NCI-H748 treated with DMSO at 0.1 percent for 48 hours (cell line): ENCODE measurements around the gene GSN.

Experiments
- DNase-seq: peaks from one replicate; lab custom pipeline; 2025; lab: John Stamatoyannopoulos, UW

Gene GSN

DNA sequence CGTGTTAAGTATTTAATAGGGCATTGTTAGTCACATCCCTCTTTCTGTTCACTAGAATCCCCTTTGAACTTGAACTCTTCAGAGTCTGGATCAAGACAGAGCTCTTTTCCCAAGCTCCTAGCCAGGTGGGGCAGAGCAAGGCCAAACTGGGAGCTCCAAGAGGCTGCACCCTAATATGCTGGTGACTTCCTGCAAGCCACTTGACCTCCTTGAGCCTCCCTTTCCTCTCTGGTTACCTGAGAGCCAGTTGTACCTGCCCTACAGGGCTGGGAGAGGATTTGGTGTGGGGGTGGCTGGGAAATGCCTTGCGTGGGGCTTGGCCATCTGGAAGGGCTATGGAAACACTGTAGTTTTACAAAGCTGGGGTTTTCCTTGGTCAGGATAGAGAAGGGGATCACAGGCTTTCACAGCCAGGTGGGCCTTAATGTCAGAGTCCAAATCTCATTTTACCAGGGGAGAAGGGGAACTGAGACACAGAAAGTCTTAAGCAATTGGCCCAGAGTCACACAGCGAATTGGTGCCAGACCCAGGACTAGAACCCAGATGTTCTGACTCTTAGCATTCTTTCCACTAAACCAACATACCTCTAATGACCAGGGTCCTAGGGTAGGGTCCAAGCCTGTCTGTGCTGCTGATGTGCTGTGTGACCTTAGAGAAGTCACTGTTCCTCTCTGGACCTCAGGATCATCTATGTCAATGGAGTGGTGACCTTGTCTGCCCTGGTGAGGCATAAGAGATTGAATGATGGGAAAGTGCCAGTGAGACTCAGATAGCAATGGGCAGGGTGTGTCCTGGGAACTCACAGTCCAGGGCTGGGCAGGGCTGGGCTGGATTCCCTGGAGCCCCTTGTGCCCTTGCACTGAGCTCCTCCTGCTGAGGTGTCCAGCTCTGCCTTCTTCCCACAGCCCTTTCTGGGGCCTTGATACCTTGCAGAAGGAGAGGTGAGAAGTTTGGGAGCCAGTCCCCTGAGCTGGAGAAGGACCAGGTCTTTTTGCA, 35.8 kb downstream of the GSN start:
- no peak for DNase-seq

DNA sequence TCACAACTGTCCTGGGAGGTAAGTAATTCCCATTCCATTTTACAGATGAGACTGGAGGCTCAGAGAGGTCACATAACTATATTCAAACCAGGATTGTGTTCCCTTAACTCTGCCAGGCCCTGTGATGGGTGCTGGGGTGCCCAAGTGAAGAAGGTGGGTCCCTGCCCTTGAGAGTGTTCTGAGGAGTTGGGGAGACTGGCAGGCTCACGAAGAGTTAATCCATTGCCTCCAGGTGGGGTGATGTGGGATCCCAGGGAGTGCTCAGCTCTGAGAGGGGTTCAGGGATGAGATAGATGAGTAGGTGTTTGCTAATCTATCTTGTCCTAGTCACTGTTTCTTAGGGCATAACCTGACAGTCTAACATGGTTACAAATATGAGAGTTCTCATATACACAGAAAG, 36.7 kb downstream of the GSN start:
- DNase-seq = no peak

DNA sequence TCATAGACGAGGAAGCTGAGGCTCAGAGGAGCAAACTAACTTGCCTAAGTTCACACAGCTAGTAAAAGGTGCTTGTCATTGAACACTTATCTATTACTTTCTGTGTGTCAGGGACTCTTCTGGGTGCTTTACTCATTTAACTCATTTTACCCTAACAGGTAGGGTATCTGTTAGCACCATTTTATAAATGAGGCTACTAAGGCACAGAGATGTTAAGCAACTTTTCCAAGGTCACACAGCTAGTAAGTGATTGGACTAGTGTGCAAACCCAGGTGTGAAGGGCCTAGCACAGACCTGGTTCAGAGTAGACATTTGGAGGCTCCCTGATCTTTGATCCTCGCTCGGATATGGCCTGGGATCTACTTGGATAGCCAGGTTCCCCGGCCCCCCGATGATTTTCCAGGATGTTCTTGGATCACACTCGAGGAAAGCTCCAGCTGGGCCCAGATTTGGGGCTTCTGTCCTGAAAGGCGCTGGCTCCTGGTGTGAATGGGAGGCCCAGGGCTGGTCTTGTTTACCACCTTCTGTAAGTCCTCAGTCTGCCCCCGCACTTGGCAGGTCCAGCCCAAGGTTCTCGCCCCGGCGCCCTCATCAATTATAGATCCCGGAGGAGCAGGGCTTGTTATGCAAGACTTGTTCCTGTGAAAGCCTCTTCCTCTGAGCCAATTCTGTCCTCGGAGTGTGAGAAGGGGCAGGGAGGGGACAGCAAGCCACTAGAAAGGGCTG, 37.5 kb downstream of the GSN start:
- no peak for DNase-seq

DNA sequence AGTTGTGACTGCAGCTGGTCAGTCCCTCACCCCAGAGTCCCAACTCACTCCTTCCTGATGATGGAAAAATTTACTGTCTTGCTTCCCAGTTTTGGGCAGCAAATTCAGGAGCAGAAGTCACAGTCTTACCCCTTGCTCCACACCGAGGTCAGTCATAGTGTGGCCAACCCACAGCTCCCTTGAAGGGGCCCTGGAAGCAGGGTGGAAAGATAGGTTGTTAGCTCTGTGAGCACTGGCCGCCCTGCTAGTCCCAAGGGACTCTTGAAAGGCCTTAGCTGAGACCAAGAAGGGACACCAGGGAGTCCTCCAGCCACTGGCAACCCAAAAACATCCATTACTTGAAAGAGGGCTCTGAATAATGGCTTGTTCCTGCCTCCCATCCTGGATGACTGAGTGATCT, 40.0 kb downstream of the GSN start:
- DNase-seq = no peak

GRCh38 chr9:121308765-121309164, 40.8 kb downstream of the GSN start:
- no peak for DNase-seq

- DNase-seq = no peak
These were observed 41.2 kb downstream of the GSN start for GRCh38 chr9:121309171-121309570.

DNA sequence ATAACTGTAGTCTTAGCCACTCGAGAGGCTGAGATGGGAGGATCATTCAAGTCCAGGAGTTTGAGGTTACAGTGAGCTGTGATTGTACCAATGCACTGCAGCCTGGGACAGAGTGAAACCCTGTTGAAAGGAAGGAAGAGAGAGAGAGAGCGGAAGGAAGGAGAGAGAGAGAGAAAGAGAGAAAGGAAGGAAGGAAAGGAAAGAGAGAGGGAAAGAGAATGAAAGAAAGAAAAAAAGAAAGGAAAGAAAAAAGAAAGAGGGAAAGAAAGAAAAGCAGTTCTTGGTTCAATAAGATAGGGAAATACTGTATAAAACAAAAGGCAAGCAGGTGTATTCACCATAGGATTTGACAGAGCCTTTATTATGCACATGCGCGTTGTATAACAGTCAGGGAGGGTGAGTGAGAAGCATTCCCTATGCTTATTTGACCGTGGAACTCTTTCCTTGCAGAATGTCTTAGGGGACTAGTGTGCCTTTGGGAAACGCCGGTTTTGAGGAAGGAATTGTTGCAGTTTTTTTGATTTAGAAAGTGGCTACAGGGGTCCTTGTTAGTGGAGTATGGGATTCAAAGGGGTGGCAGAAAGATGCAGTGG, 42.0 kb downstream of the GSN start:
- no peak for DNase-seq

DNA sequence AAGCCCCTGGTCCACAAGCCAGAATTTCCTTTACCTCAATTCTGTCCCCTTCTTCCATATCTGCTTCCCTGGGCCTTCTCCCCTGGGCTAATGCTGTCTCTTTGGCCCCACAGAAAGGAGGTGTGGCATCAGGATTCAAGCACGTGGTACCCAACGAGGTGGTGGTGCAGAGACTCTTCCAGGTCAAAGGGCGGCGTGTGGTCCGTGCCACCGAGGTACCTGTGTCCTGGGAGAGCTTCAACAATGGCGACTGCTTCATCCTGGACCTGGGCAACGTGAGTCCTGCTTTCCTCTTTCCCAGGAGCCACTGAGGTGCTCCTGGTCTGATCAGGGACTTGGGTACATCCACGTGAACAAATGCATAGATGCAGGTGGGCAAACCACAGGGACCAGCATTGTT, 42.6 kb downstream of the GSN start:
- no peak for DNase-seq

DNA sequence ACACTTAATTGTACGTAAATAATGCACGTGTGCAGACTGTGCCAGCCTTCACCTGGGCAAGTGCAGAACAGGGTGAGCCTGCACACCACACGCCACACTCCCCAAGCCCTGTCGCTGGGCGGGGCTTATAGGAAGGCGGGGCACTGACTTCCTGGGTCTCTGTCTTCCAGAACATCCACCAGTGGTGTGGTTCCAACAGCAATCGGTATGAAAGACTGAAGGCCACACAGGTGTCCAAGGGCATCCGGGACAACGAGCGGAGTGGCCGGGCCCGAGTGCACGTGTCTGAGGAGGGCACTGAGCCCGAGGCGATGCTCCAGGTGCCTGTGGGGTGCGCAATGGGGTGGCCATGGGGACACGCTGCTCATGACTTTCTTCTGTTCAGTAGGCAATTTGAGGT, 44.2 kb downstream of the GSN start:
- no peak for DNase-seq

DNA sequence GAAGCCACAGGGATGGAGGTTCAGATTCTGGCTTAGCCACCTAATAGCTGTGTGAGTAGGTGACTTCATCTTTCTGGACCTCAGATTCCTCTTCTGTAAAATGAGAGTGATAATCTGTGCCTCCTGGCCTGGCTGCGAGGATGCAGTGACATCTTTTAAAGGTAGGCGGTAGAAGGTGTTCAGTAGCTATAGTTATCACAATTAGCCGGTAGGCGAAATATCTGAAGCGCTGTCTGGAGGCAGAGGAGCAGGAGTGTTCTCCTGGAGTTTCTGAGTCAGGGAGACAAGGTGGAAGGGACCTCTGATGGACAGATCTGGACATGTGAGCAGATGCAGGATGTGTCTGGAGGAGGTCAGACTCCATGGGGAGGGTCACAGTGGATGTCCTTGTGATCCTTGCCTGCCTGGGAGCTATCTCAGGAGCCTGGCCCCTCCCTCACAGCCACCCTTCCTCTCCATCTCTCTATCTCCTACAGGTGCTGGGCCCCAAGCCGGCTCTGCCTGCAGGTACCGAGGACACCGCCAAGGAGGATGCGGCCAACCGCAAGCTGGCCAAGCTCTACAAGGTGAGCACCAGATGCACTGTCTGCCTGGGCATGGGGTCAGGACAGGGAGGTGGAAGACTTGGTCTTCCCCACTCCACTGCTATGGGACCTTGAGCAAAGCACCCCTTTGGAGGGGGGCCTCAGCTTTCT, 45.6 kb downstream of the GSN start:
- DNase-seq = no peak

- no peak for DNase-seq
These were observed 48.4 kb downstream of the GSN start for GRCh38 chr9:121316378-121316777.

DNA sequence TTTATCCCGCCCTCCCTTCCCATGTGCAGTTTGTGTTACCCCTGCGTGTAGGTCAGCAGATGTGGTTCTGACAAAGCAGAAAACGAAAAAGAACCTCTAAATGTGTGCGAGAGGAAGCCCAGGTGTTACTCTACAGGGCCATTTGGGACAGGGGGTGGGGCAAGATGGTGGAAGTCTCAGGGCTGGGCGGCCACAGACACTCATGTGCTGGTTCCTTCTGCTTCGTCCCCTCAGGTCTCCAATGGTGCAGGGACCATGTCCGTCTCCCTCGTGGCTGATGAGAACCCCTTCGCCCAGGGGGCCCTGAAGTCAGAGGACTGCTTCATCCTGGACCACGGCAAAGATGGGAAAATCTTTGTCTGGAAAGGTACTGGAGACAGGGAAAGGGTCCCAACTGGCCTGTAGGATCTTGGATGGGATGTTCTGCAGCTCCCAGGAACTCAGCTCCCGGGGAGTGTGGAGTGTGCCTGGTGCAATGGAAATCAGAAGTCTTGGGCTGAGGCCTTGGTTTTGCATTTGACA, 49.0 kb downstream of the GSN start:
- DNase-seq = no peak

GRCh38 chr9:121317737-121318630, 50.0 kb downstream of the GSN start:
- DNase-seq = no peak

GRCh38 chr9:121318631-121319382, 50.8 kb downstream of the GSN start:
- DNase-seq = no peak

DNA sequence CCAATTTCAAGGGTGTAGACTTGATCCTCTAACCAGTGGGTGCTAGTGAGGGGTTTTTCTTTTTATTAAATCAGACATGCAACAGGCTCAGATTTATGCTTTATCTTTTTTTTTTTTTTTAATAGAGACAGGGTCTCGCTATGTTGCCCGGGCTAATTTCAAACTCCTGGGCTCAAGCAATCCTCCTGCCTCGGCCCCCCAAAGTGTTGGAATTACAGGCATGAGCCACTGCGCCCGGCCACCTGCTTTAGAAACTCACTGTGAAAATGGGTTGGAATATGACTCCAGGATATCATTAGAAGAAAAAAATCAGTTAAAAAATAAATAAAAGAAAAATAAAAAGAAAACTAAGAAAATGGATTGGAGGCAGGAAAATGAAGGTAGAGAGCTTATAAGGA, 51.4 kb downstream of the GSN start:
- DNase-seq = no peak

DNA sequence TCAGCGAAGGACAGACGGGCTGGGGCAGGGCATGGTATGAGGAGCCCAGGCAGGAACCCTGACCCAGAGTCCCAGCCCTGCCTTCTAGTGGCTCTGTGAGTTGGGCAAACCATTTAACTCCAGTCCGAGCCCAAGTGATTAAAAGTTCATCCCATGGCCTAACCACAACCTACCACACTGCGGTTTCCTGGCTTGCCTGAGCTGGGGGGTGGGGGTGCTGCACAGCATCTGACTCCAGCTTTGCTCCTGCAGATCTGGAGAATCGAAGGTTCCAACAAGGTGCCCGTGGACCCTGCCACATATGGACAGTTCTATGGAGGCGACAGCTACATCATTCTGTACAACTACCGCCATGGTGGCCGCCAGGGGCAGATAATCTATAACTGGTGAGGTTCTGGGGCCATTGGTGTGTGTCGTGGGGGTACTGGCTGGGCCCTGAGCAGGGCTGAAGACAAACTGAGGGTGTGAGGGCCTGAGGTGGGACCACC, 53.1 kb downstream of the GSN start:
- no peak for DNase-seq

DNA sequence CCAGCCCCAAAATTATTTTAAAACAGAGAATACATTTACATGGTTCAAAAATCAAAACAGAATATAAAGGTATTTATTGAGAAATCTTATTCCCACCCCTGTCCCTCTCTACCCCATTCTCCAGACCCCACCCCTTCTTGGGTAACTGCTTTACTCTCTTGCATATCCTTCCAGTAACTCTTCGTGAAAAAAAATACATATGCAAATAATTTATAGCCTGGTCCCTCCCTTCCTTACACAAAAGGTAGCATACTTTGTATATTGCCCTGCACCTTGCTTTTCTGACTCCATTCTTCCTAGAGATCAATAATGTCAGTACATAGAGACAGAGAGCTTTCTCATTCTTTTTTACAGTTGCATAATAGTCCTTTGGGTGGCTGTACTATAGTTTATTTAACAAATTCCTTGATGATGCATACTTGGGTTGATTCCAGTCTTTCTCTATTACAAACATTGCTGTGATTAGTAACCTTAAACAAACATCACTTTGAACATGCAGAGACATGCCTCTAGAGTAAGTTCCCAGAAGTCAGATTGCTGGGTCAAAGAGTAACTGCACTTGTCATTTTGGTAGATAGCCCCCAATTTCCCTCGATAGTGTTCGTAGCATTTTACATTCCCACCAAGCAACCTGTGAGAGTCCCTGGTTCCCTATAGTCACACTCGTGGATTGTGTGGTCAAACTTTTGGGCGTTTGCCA, 54.2 kb downstream of the GSN start:
- no peak for DNase-seq

- DNase-seq = no peak
These were observed 54.9 kb downstream of the GSN start for GRCh38 chr9:121322737-121323448.
